Natural killer cell (primary cell): ENCODE measurements around the gene ADAMTS4. TPM values are rescaled to one million over a fixed set of nuclear protein-coding genes. Genes with fewer than 3 reads are reported as not detected.

Source experiments
- ATAC-seq, 3 donors: fragments of 150-1000 bp in 2 of 3; fragments of 200-7000 bp in 1 of 3; cut with Tn5 transposase; 1 replicate in 1 of 3; 2 replicates in 2 of 3; pipeline ENCODE4 v1.10.0; 2021; ENCODE audit warnings: mild to moderate bottlenecking in 2 of 3, moderate library complexity in 2 of 3
- DNase-seq, 2 donors: peaks; one replicate each; pipeline versions ENCODE4 v3.0.0 to v3.0.0-alpha.2; 2013 to 2021; ENCODE audit warnings: mixed read lengths in 1 of 2
- H3K27ac ChIP-seq: one replicate; pipeline ENCODE4 v1.5.1; 2013; ENCODE audit warnings: mild to moderate bottlenecking, low read length
- H3K27me3 ChIP-seq: one replicate; pipeline ENCODE4 v1.6.1; 2013; ENCODE audit warnings: low read length; ENCODE audit not compliant: control insufficient read depth, insufficient read depth
- H3K36me3 ChIP-seq: one replicate; pipeline ENCODE4 v1.6.1; 2013; ENCODE audit warnings: low read length; ENCODE audit not compliant: control insufficient read depth, insufficient read depth
- H3K4me1 ChIP-seq: one replicate; pipeline ENCODE4 v1.6.1; 2013; ENCODE audit warnings: low read length; ENCODE audit not compliant: control insufficient read depth, insufficient read depth
- H3K4me3 ChIP-seq: one replicate; pipeline ENCODE4 v1.5.1; 2013; ENCODE audit warnings: low read length
- H3K9me3 ChIP-seq: one replicate; pipeline ENCODE4 v1.6.1; 2013; ENCODE audit warnings: low read length; ENCODE audit not compliant: control insufficient read depth, insufficient read depth
- H3K27ac Mint-ChIP-seq, 2 donors: one replicate each; pipeline ENCODE4 v1.8.0; 2022; ENCODE audit warnings: mild to moderate bottlenecking in 2 of 2, mixed read lengths in 2 of 2, moderate library complexity in 1 of 2
- H3K27me3 Mint-ChIP-seq, 2 donors: one replicate each; pipeline ENCODE4 v1.8.0; 2022; ENCODE audit warnings: low read depth in 2 of 2, mixed read lengths in 2 of 2
- H3K36me3 Mint-ChIP-seq: one replicate; pipeline ENCODE4 v1.8.0; 2022; ENCODE audit warnings: mixed read lengths
- H3K4me1 Mint-ChIP-seq, 2 donors: one replicate each; pipeline ENCODE4 v1.8.0; 2022; ENCODE audit warnings: mixed read lengths in 2 of 2
- H3K4me3 Mint-ChIP-seq: one replicate; pipeline ENCODE4 v1.8.0; 2022; ENCODE audit warnings: mild to moderate bottlenecking, moderate library complexity, mixed read lengths
- H3K9me3 Mint-ChIP-seq, 2 donors: one replicate each; pipeline ENCODE4 v1.8.0; 2022; ENCODE audit warnings: mixed read lengths in 2 of 2
- WGBS: methylation state at CpG from one replicate; pipeline ENCODE4 v1.1.7; 2013; ENCODE audit warnings: missing lambda C conversion rate; ENCODE audit not compliant: insufficient coverage; 5-methylcytosine and 5-hydroxymethylcytosine counted together
- intact Hi-C: fragments of 100-400 bp; cut with micrococcal nuclease; formaldehyde crosslinking; loops from one replicate; pipeline ENCODE4 v1.14.2; 2022
- total RNA-seq, 4 donors: library from RNA; stranded (reverse); fragments of 120-200 nt in 1 of 4; gene quantifications; one replicate each; pipeline versions ENCODE4 v1.2.3 to v1.2.4, GENCODE V29; 2013 to 2022
- TF ChIP-seq, protein P1 (sequence below): fragments of 200-600 bp; IDR thresholded peaks from one replicate; pipeline ENCODE4 v1.8.0; 2022; ENCODE audit warnings: antibody characterized with exemption

The ADAMTS4 gene
- total RNA-seq, 3 donors from 2014 or later (not counting 1 experiment from before 2014, with no cell fraction given), result 0.14 to 0.20 (median 0.14) TPM

DNA sequence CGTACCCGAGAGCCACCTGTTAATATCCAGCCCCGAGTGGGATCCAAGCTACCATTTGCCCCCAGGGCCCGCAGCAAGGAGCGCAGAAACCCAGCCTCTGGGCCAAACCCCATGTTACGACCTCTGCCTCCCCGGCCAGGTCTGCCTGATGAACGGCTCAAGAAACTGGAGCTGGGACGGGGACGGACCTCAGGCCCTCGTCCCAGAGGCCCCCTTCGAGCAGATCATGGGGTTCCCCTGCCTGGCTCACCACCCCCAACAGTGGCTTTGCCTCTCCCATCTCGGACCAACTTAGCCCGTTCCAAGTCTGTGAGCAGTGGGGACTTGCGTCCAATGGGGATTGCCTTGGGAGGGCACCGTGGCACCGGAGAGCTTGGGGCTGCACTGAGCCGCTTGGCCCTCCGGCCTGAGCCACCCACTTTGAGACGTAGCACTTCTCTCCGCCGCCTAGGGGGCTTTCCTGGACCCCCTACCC is 38.1 kb downstream of the ADAMTS4 start:
- H3K4me3 Mint-ChIP-seq, result peak overlapping the region; percentile 91

DNA sequence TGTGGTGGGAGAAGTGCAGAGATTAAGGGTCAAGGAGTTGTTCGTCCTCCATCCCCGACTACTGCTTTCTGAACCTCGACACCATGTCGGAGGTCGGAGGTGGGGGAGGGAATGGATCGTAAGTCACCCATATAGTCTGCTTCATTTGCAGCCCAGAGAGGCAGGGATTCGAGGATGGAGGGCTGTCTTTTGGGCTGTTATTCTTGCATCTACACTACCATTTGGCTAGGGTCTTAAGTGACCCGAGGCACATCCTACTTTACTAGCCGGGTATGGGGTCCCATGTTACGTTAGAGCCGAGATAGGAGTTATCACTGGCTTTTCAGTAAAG is 39.0 kb downstream of the ADAMTS4 start:
- ATAC-seq (no peak), DNase-seq (no peak)
- intact Hi-C loops, result no loop called here
- no peaks in the 10 kb centered on the region for H3K9me3 ChIP-seq
- Mint-ChIP-seq H3K27me3 (no peaks in the 10 kb centered on the region), H3K27ac (peak overlapping the region; percentile 79 to 97), H3K9me3 (no peaks in the 10 kb centered on the region), H3K4me3 (peak overlapping the region; percentile 91), H3K4me1 (peaks cover 35 to 64% of the 10 kb centered on the region in 2 donors), H3K36me3 (peaks cover 12% of the 10 kb centered on the region)
- no peaks in the 10 kb centered on the region for H3K27me3 ChIP-seq
- H3K4me3 ChIP-seq, result peak overlapping the region; percentile 86
- H3K4me1 ChIP-seq, result peaks cover 22% of the 10 kb centered on the region
- TF ChIP-seq, protein P1, sequence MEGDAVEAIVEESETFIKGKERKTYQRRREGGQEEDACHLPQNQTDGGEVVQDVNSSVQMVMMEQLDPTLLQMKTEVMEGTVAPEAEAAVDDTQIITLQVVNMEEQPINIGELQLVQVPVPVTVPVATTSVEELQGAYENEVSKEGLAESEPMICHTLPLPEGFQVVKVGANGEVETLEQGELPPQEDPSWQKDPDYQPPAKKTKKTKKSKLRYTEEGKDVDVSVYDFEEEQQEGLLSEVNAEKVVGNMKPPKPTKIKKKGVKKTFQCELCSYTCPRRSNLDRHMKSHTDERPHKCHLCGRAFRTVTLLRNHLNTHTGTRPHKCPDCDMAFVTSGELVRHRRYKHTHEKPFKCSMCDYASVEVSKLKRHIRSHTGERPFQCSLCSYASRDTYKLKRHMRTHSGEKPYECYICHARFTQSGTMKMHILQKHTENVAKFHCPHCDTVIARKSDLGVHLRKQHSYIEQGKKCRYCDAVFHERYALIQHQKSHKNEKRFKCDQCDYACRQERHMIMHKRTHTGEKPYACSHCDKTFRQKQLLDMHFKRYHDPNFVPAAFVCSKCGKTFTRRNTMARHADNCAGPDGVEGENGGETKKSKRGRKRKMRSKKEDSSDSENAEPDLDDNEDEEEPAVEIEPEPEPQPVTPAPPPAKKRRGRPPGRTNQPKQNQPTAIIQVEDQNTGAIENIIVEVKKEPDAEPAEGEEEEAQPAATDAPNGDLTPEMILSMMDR, result no peak
- peak overlapping the region; percentile 84 for H3K27ac ChIP-seq
- H3K36me3 ChIP-seq, result peaks cover 26% of the 10 kb centered on the region
- WGBS, result 16% methylated on average over 11 of the region's 11 CpGs

More for the DNA sequence above, 38.1 kb downstream of the ADAMTS4 start:
- ATAC-seq, result no peak
- peaks cover 28% of the 10 kb centered on the region for H3K4me1 ChIP-seq
- Mint-ChIP-seq H3K9me3 (no peaks in the 10 kb centered on the region), H3K4me1 (peaks cover 35 to 64% of the 10 kb centered on the region in 2 donors), H3K27ac (peak overlapping the region in 1 of 2 donors; percentile 97), H3K27me3 (no peaks in the 10 kb centered on the region), H3K36me3 (peaks cover 12% of the 10 kb centered on the region)
- TF ChIP-seq, protein P1, result no peak
- intact Hi-C loops, result no loop called here
- H3K9me3 ChIP-seq, result no peaks in the 10 kb centered on the region
- peaks cover 26% of the 10 kb centered on the region for H3K36me3 ChIP-seq
- DNase-seq, result no peak
- H3K4me3 ChIP-seq, result no peak overlapping the region
- no peak overlapping the region for H3K27ac ChIP-seq
- WGBS, result 96% methylated on average over 22 of the region's 22 CpGs
- no peaks in the 10 kb centered on the region for H3K27me3 ChIP-seq

DNA sequence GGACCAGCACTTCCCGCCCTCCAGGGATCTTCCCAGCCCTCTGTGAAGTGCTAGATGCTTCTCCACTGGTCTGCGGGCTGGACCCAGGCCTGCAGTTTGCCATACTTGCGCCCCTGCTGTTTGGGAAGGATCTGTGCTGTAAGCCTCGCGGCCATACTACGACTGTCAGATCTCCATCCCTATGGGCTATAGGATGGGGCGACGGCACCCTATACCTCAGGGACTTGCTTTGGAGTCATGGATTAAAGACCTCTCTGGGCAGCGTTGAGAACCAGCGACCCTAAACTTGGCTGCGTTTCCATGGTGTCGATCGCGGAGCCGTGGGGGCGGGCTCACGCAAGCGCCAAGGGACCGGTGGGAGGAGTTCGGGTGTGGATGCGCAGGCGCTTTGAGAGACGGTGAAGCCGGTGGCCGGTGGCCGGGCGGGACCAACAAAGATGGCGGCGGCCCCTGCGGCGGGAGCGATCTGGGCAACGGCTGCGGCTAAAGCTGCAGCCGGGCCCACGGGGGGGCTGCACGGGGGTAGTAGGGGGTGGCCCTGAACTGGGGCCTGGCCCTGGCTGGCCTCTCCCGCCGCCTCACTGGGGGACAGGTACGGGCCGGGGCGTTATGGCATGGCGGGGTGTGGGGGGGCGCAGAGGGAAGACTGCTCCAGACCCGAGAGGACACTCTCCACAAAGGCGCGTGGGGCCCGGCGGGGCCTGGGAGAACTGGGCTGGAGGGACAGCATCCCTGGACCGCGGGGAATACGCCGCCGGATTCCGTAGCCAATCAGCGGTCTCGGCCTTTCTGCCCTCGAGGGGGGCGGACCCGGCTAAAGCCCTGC is 39.6 kb downstream of the ADAMTS4 start, which contains the start of gene USP21:
USP21 (plus strand) TSS at position 414 of the 826 bp plus-strand sequence. CDS start 1,141 bp downstream, outside the sequence.
- H3K4me1 ChIP-seq, result peaks cover 28% of the 10 kb centered on the region
- H3K4me3 ChIP-seq, result peak within 1 kb of the TSS; percentile 86
- 5% methylated on average over 60 of the region's 60 CpGs for WGBS
- TF ChIP-seq, protein P1, result no peak
- ATAC-seq (peak; percentile 93 to 96 (median 95)), DNase-seq (peak; percentile 93 to 96)
- no peaks in the 10 kb centered on the region for H3K27me3 Mint-ChIP-seq
- peaks cover 12% of the 10 kb centered on the region for H3K36me3 Mint-ChIP-seq
- intact Hi-C loops, result no loop called here
- peaks cover 37 to 67% of the 10 kb centered on the region in 2 donors for H3K4me1 Mint-ChIP-seq
- H3K27ac Mint-ChIP-seq, result peak within 1 kb of the TSS; percentile 79 to 97
- H3K9me3 Mint-ChIP-seq, result no peaks in the 10 kb centered on the region
- H3K36me3 ChIP-seq, result peaks cover 22% of the 10 kb centered on the region
- H3K9me3 ChIP-seq, result no peaks in the 10 kb centered on the region
- no peaks in the 10 kb centered on the region for H3K27me3 ChIP-seq
- peak within 1 kb of the TSS; percentile 84 for H3K27ac ChIP-seq
- peak within 1 kb of the TSS; percentile 91 for H3K4me3 Mint-ChIP-seq
